ENCODE data around the gene ART5. TPM values are rescaled to one million over a fixed set of nuclear protein-coding genes. Genes with fewer than 3 reads are reported as not detected.
"Not testable (repeated sequence)": the region's sequence is repeated elsewhere in the genome, so short reads cannot be mapped to it uniquely, and the experiment has no call there.

Gene ART5
- total and polyA plus RNA-seq, 7 donors = 0.17 to 0.82 TPM; not detected in 5

- H3K36me3 ChIP-seq = no peaks in the 10 kb centered on the region
- peaks cover 0 to 17% (median 15%) of the 10 kb centered on the region in 4 donors for H3K4me1 ChIP-seq
- TF ChIP-seq CTCF (IDR thresholded peaks at IDR 0.05) (no peak), POLR2A (IDR thresholded peaks at IDR 0.05) (no peak), POLR2AphosphoS5 (IDR thresholded peaks at IDR 0.05) (no peak), EP300 (IDR thresholded peaks at IDR 0.05) (no peak)
- H3K27me3 ChIP-seq = peaks cover 0 to 9% (median 4%) of the 10 kb centered on the region in 3 donors
- WGBS, 2 donors = 74 to 86% methylated on average over 7 of the region's 7 CpGs
- no peaks in the 10 kb centered on the region for H3K9me3 ChIP-seq
- H3K27ac ChIP-seq = no peak overlapping the region
- intact Hi-C loops (cut with DNase I) = no loop called here
- DNase-seq = no peak
- no peak overlapping the region for H3K4me3 ChIP-seq
Measured at GRCh38 chr11:3645552-3645951, 3.8 kb upstream of the ART5 start.

- Histone ChIP-seq H3K36me3 (no peaks in the 10 kb centered on the region), H3K27me3 (peaks cover 0 to 9% (median 4%) of the 10 kb centered on the region in 3 donors), H3K27ac (no peak within 1 kb of the TSS), H3K9me3 (no peaks in the 10 kb centered on the region), H3K4me3 (no peak within 1 kb of the TSS), H3K4me1 (peaks cover 0 to 17% (median 15%) of the 10 kb centered on the region in 4 donors)
- DNase-seq = no peak
- TF ChIP-seq CTCF (IDR thresholded peaks at IDR 0.05) = no peak
- no peak for TF ChIP-seq POLR2AphosphoS5 (IDR thresholded peaks at IDR 0.05)
- TF ChIP-seq EP300 (IDR thresholded peaks at IDR 0.05) = no peak
- TF ChIP-seq POLR2A (IDR thresholded peaks at IDR 0.05) = no peak
- WGBS, 2 donors = 34 to 71% methylated on average over 4 of the region's 4 CpGs
- intact Hi-C loops (cut with DNase I) = no loop called here
Measured at GRCh38 chr11:3644817-3645235, 3.0 kb upstream of the ART5 start, which contains the start of gene ART1. TSS of gene ART1 (plus strand) at chr11:3645128. CDS start at chr11:3659214, 14,086 bp downstream.

- 17 to 43% methylated on average over 11 of the region's 11 CpGs for WGBS, 2 donors
- H3K4me3 ChIP-seq = peak overlapping the region in 1 of 4 donors; percentile 53
- H3K4me1 ChIP-seq = peaks cover 0 to 17% (median 15%) of the 10 kb centered on the region in 4 donors
- intact Hi-C loops (cut with DNase I); H3K36me3 ChIP-seq; H3K27me3 ChIP-seq; DNase-seq; H3K27ac ChIP-seq; H3K9me3 ChIP-seq: not testable (repeated sequence)
Measured at GRCh38 chr11:3643102-3643546, 1.3 kb upstream of the ART5 start.

- Histone ChIP-seq H3K4me1 (peaks cover 0 to 17% (median 15%) of the 10 kb centered on the region in 4 donors), H3K9me3 (no peaks in the 10 kb centered on the region), H3K36me3 (no peaks in the 10 kb centered on the region), H3K4me3 (peak overlapping the region; percentile 40 to 53 (median 49)), H3K27me3 (peaks cover 0 to 4% (median 0%) of the 10 kb centered on the region in 3 donors), H3K27ac (peak overlapping the region in 1 of 4 donors; percentile 34)
- intact Hi-C loops (cut with DNase I) = no loop called here
- WGBS, 2 donors = 1 to 2% methylated on average over 55 of the region's 55 CpGs
- peak; percentile 88 for DNase-seq
- peak in 2 of 4 donors; percentile 22 to 46 for TF ChIP-seq POLR2AphosphoS5 (IDR thresholded peaks at IDR 0.05)
- TF ChIP-seq EP300 (IDR thresholded peaks at IDR 0.05) = no peak
Measured at GRCh38 chr11:3642071-3642951, 519 bp upstream of the ART5 start.

GRCh38 chr11:3641191-3641590 lies 601 bp downstream of the ART5 start:
- DNase-seq = no peak
- intact Hi-C loops (cut with DNase I) = no loop called here
- Histone ChIP-seq H3K27me3 (no peaks in the 10 kb centered on the region), H3K4me3 (no peak overlapping the region), H3K4me1 (peaks cover 0 to 17% (median 15%) of the 10 kb centered on the region in 4 donors), H3K9me3 (no peaks in the 10 kb centered on the region), H3K27ac (no peak overlapping the region), H3K36me3 (no peaks in the 10 kb centered on the region)
- WGBS, 2 donors = 60 to 69% methylated on average over 8 of the region's 8 CpGs
- TF ChIP-seq CTCF (IDR thresholded peaks at IDR 0.05) = no peak
- no peak for TF ChIP-seq EP300 (IDR thresholded peaks at IDR 0.05)
- TF ChIP-seq POLR2AphosphoS5 (IDR thresholded peaks at IDR 0.05) = no peak
- no peak for TF ChIP-seq POLR2A (IDR thresholded peaks at IDR 0.05)

All from sigmoid colon (tissue), 7 donors.